Bladder microvascular endothelial cell (primary cell): ENCODE data around the gene MBOAT2. TPM values are rescaled to one million over a fixed set of nuclear protein-coding genes. Genes with fewer than 3 reads are reported as not detected.

Experiments
- total RNA-seq: library from RNA; depleted of rRNA; stranded (reverse); fragments of >200 nt; gene quantifications from 2 replicates; pipeline ENCODE4 v1.2.3, GENCODE V29; 2014

The MBOAT2 gene, protein sequence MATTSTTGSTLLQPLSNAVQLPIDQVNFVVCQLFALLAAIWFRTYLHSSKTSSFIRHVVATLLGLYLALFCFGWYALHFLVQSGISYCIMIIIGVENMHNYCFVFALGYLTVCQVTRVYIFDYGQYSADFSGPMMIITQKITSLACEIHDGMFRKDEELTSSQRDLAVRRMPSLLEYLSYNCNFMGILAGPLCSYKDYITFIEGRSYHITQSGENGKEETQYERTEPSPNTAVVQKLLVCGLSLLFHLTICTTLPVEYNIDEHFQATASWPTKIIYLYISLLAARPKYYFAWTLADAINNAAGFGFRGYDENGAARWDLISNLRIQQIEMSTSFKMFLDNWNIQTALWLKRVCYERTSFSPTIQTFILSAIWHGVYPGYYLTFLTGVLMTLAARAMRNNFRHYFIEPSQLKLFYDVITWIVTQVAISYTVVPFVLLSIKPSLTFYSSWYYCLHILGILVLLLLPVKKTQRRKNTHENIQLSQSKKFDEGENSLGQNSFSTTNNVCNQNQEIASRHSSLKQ
- 11.0 and 20.0 TPM in 2 replicates for total RNA-seq

DNA sequence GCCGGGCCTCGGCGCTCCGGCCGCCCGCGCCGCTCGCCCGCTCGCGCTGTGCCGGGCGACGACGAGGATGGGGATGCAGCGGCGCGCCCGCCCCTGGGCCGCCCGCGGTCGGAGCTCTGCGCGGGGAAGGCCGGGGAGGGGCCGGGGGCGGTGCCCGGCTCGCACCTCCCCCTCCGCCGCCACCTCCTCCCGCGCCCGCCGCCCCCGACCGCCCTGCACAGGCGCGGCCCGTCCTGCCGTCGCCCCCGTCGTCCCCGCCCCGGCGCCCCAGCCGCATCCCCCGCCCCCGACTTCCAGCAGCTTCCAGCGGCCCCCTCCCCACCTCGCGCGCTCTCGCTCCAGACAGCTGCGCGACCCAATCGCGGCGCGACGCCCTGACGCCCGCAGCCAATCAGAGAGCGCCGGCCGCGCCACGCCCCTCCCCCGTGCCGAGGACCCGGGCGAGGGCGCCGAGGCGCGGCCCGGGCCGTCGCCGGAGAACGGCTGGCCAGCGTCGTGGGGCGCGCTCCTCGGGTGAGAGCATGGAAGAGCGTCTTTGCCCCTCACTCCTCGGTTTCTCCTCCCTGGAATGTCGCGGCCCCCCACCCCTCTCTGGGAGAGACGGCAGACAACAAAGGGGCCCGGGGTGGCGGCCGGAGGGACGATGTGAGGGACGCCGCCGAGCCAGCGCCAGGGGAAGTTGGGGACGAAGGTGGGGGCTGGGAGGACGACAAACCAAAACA is at the start of gene MBOAT2:
Gene MBOAT2 (minus strand): TSS at position 69 of the 722 bp plus-strand sequence. CDS start 70 bp downstream, outside the sequence.

DNA sequence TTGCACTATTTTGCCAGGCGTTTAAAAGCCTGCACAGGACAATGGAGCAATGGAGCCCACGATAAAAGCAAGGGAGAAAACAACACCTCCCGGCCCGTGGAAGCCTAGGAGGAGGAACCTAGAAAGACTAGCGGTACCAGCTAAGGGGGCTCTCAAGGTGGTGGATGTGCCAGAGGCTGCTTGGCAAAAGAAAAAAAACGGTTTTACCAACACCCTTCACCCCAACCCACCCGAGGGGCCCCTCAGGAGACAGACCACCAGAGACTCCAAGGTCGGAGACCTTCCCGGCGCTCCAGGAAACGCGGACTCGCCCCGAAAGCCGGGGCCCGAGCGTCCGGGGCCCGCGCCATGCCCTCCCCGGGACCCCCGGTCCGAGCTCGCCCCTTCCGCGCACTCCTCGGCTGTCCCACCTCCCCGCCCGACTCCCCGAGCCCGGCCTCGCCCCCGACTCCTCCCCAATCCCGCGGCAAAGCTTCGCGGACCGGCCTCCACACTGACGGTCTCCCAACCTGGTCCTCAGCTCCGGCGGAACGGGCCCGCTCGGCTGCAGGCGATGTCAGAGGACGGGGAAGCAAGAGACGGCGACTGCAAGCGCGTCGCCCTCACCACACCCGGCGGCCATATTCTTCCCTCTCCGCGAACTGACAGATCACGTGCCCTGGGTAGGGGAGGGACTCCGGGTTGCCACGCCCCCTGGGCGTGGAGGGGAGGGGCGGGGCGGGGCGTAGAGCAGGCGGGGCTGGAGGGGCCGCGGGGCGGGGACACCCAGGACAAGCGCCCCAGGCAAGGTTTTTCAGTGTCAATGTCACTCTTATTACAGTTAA is 166.3 kb downstream of the MBOAT2 start, which contains the start of gene KIDINS220:
Gene KIDINS220 (minus strand): TSS at position 643 of the 824 bp plus-strand sequence. CDS start 10,520 bp downstream, outside the sequence.

Other genes starting within 250 kb of the MBOAT2 start
- gene KIDINS220, start 166.1 kb downstream of the MBOAT2 start, total RNA-seq = 34.8 and 89.9 TPM in 2 replicates
- 28.7 and 52.2 TPM in 2 replicates for gene ASAP2, start 203.1 kb upstream of the MBOAT2 start, total RNA-seq